Endothelial cell of umbilical vein (primary cell): ENCODE data around the gene SYT2. TPM values are rescaled to one million over a fixed set of nuclear protein-coding genes. Genes with fewer than 3 reads are reported as not detected.

Source experiments
- BruUV-seq: library from RNA; stranded (reverse); fragments of 400-500 nt; replicated peaks from 2 replicates; lab custom pipeline; 2021; lab: Mats Ljungman, UMichigan
- CTCF ChIA-PET: fragments of 300-600, 350-600 bp; sonication (Branson Sonifier 250); formaldehyde crosslinking; loops from one replicate; lab custom pipeline; 2021; ENCODE audit warnings: antibody characterized with exemption, inconsistent platforms; lab: Charles Lee
- POLR2A ChIA-PET: fragments of 300-600, 350-600 bp; sonication (Branson Sonifier 250); formaldehyde crosslinking; loops from one replicate; lab custom pipeline; 2021; ENCODE audit warnings: antibody characterized with exemption, inconsistent platforms; lab: Charles Lee
- DNase-seq: peaks from one replicate; pipeline ENCODE4 v3.0.0-alpha.2; 2011; ENCODE audit warnings: low read depth, low spot score
- FAIRE-seq: peaks from 2 replicates; lab custom pipeline; 2011; peaks lifted over from hg19 to GRCh38; lab: Jason Lieb, UNC
- H2AFZ ChIP-seq: 2 replicates; pipeline ENCODE4 v1.6.0; 2012; ENCODE audit warnings: low read depth, low read length, control low read depth, inconsistent platforms
- H3K27ac ChIP-seq: 2 replicates; pipeline ENCODE4 v1.5.1; 2011; ENCODE audit warnings: low read depth, mild to moderate bottlenecking, control low read depth, low read length, moderate library complexity; ENCODE audit not compliant: insufficient read depth
- H3K27me3 ChIP-seq, 2 experiments: 2 replicates each; pipeline versions ENCODE4 v1.6.0 to v1.6.1; 2011; ENCODE audit warnings: low read length in 2 of 2, mixed read lengths in 1 of 2; ENCODE audit not compliant: control insufficient read depth in 2 of 2, insufficient read depth in 2 of 2
- H3K36me3 ChIP-seq, 2 experiments: 2 replicates in 1 of 2; 3 replicates in 1 of 2; pipeline ENCODE4 v1.5.1; 2011; ENCODE audit warnings: low read length in 2 of 2, mild to moderate bottlenecking in 1 of 2, moderate library complexity in 1 of 2; ENCODE audit not compliant: control insufficient read depth in 2 of 2, insufficient read depth in 2 of 2; ENCODE audit errors: extremely low read depth in 1 of 2
- H3K4me1 ChIP-seq: 3 replicates; pipeline ENCODE4 v1.5.1; 2011; ENCODE audit warnings: mild to moderate bottlenecking, low read length; ENCODE audit not compliant: control insufficient read depth, insufficient read depth; ENCODE audit errors: extremely low read depth
- H3K4me2 ChIP-seq: 2 replicates; pipeline ENCODE4 v1.6.1; 2011; ENCODE audit warnings: low read length, control low read depth, mixed read lengths; ENCODE audit not compliant: insufficient read depth
- H3K4me3 ChIP-seq, 3 experiments: fragments of 200-600 bp in 1 of 3; sonication (generic), shearing (Covaris generic) in 1 of 3; replicated peaks in 1 of 3; 2 replicates each; pipeline ENCODE4 v1.5.1; 2011 to 2016; ENCODE audit warnings: control low read depth in 3 of 3, low read length in 3 of 3, mild to moderate bottlenecking in 2 of 3, inconsistent platforms in 1 of 3, low read depth in 1 of 3, moderate library complexity in 1 of 3; ENCODE audit not compliant: insufficient read depth in 1 of 3
- H3K79me2 ChIP-seq: 2 replicates; pipeline ENCODE4 v1.6.0; 2012; ENCODE audit warnings: low read length, inconsistent platforms; ENCODE audit not compliant: control insufficient read depth, insufficient read depth
- H3K9ac ChIP-seq: replicated peaks from 2 replicates; pipeline ENCODE3; 2011; ENCODE audit warnings: low read length, control low read depth; ENCODE audit not compliant: insufficient read depth; ENCODE audit errors: extremely low read depth
- H3K9me1 ChIP-seq: replicated peaks from 3 replicates; pipeline ENCODE4 v1.6.0; 2011; ENCODE audit warnings: mild to moderate bottlenecking, low read length; ENCODE audit not compliant: control insufficient read depth, insufficient read depth; ENCODE audit errors: extremely low read depth
- H3K9me3 ChIP-seq: replicated peaks from 2 replicates; pipeline ENCODE4 v1.5.1; 2012; ENCODE audit warnings: low read length, inconsistent platforms; ENCODE audit not compliant: control insufficient read depth, insufficient read depth
- H4K20me1 ChIP-seq: replicated peaks from 2 replicates; pipeline ENCODE3; 2011; ENCODE audit warnings: mild to moderate bottlenecking, low read length; ENCODE audit not compliant: control insufficient read depth, insufficient read depth; ENCODE audit errors: extremely low read depth
- EZH2 ChIP-seq: IDR thresholded peaks from 2 replicates; pipeline ENCODE4 v1.6.1; 2012; ENCODE audit warnings: borderline replicate concordance, low read depth, mild to moderate bottlenecking, moderate library complexity, low read length, inconsistent platforms; ENCODE audit not compliant: severe bottlenecking
- FOS ChIP-seq: IDR thresholded peaks from 2 replicates; pipeline ENCODE4 v1.6.1; 2011; ENCODE audit warnings: mild to moderate bottlenecking, low read length, moderate library complexity, borderline replicate concordance; ENCODE audit not compliant: insufficient read depth
- GATA2 ChIP-seq: IDR thresholded peaks from 2 replicates; pipeline ENCODE4 v1.7.0; 2011; ENCODE audit warnings: low read depth, mild to moderate bottlenecking, moderate library complexity, mixed read lengths, low read length; ENCODE audit not compliant: insufficient read length, insufficient read depth
- JUN ChIP-seq: IDR thresholded peaks from 2 replicates; pipeline ENCODE4 v1.6.1; 2011; ENCODE audit warnings: borderline replicate concordance, low read depth; ENCODE audit not compliant: insufficient read length, insufficient read depth
- MAX ChIP-seq: IDR thresholded peaks from 2 replicates; pipeline ENCODE4 v1.6.1; 2011; ENCODE audit not compliant: insufficient read depth, insufficient read length
- POLR2A ChIP-seq: IDR thresholded peaks from 2 replicates; pipeline ENCODE4 v1.6.1; 2012; ENCODE audit warnings: low read depth, mild to moderate bottlenecking, control low read depth, low read length
- POLR2AphosphoS5 ChIP-seq: IDR thresholded peaks from 2 replicates; pipeline ENCODE4 v1.6.1; 2012; ENCODE audit warnings: low read depth, mild to moderate bottlenecking, control low read depth, low read length, moderate library complexity; ENCODE audit not compliant: insufficient read depth
- dilution Hi-C: fragments of 300-500 bp; cut with MboI; formaldehyde crosslinking; loops from one replicate; pipeline ENCODE4 v1.15.0; 2019; ENCODE audit warnings: low sequenced_read_pairs; ENCODE audit not compliant: extremely low pct_ligation_motif_present
- intact Hi-C: fragments of 100-400 bp; cut with micrococcal nuclease; formaldehyde crosslinking; loops from one replicate; pipeline ENCODE4 v1.10.0; 2022
- polyA plus RNA-seq, 4 experiments: library from polyadenylated mRNA; depleted of rRNA in 3 of 4; stranded (reverse) in 3 of 4; unstranded in 1 of 4; fragments of >200 nt; gene quantifications; 2 replicates each; pipeline versions ENCODE4 v1.2.1 to v1.2.3, GENCODE V29; 2011 to 2012; ENCODE audit warnings: missing spikeins in 1 of 4
- total RNA-seq: library from RNA; stranded (reverse); gene quantifications from 2 replicates; pipeline ENCODE4 v1.2.3, GENCODE V29; 2021
- TF ChIP-seq, protein P1 (sequence below), 2 donors: IDR thresholded peaks; 1 replicate in 1 of 2; 2 replicates in 1 of 2; pipeline ENCODE4 v1.5.1; 2011; ENCODE audit warnings: low read length in 2 of 2, mild to moderate bottlenecking in 2 of 2, moderate library complexity in 2 of 2, control low read depth in 1 of 2, inconsistent platforms in 1 of 2, low read depth in 1 of 2; ENCODE audit not compliant: insufficient read depth in 1 of 2; ENCODE audit errors: extremely low read depth in 1 of 2

SYT2 gene
- total and polyA plus RNA-seq, 2 donors (not counting 3 experiments of a cell fraction or from before 2014, with no cell fraction given) = not detected

DNA sequence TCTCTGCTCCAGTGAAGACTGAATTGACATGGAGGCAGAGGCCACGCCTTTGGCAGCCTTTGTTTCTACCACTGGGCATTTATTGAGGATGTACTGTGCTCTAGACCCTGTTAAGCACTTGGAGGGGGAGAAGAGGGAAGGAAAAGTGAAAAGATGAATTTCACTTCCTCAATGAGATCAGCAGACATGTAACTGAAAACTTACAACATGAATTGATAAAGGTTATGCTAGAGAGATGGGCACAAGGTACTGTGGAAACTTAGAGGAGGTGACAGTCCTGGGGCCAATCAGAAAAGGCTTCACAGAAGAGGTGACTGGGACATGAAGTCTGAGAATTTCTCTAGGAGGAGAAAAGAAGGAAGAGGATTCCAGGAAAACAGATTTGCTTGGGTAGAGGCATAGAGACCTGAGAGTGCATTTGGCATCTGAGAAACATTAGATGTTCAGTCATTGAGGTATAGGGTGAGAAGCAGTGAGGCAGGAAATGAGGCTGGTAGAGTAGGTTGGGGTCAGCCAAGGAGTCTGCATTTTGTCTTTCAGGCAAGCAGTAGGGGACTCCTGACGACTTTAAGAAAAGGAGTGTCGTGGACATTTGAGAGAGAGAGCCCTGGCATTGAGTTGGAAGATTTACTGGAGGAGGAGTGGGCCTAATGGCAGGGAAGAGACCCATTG is 113.0 kb downstream of the SYT2 start:
- dilution Hi-C loops (no loop called here), intact Hi-C loops (no loop called here)
- H3K9me3 ChIP-seq = no peaks in the 10 kb centered on the region
- H4K20me1 ChIP-seq = no peaks in the 10 kb centered on the region
- no peaks in the 10 kb centered on the region for H3K36me3 ChIP-seq
- ChIA-PET POLR2A (no interaction called here), CTCF (no interaction called here)
- FAIRE-seq (no peak), DNase-seq (no peak)
- H3K4me3 ChIP-seq = no peak overlapping the region
- no peak overlapping the region for H2AFZ ChIP-seq
- no peak overlapping the region for H3K4me2 ChIP-seq
- no peaks in the 10 kb centered on the region for H3K27me3 ChIP-seq
- peaks cover 9% of the 10 kb centered on the region for H3K4me1 ChIP-seq
- TF ChIP-seq MAX = no peak
- TF ChIP-seq EZH2 = no peak
- no peak for TF ChIP-seq POLR2A
- no peak for TF ChIP-seq GATA2
- no peak for TF ChIP-seq POLR2AphosphoS5
- TF ChIP-seq, protein P1, sequence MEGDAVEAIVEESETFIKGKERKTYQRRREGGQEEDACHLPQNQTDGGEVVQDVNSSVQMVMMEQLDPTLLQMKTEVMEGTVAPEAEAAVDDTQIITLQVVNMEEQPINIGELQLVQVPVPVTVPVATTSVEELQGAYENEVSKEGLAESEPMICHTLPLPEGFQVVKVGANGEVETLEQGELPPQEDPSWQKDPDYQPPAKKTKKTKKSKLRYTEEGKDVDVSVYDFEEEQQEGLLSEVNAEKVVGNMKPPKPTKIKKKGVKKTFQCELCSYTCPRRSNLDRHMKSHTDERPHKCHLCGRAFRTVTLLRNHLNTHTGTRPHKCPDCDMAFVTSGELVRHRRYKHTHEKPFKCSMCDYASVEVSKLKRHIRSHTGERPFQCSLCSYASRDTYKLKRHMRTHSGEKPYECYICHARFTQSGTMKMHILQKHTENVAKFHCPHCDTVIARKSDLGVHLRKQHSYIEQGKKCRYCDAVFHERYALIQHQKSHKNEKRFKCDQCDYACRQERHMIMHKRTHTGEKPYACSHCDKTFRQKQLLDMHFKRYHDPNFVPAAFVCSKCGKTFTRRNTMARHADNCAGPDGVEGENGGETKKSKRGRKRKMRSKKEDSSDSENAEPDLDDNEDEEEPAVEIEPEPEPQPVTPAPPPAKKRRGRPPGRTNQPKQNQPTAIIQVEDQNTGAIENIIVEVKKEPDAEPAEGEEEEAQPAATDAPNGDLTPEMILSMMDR (IDR thresholded peaks at IDR 0.05; ENCODE audit: extremely low read depth in 1 of 2, insufficient read depth in 1 of 2, low read depth in 1 of 2, low read length in 2 of 2) = no peak
- TF ChIP-seq FOS = no peak
- no peak for TF ChIP-seq JUN
- H3K79me2 ChIP-seq = no peaks in the 10 kb centered on the region
- no peak overlapping the region for H3K27ac ChIP-seq
- no TSS peak for BruUV-seq
- H3K9me1 ChIP-seq = no peaks in the 10 kb centered on the region
- H3K9ac ChIP-seq = no peak overlapping the region
